Stimulated activated CD4-positive, alpha-beta T cell treated with anti-CD3 and anti-CD28 coated beads, Interleukin-2, amount 100 ng/mL, for 48 hours (primary cell): ENCODE data around the gene WIPI1.

ENCODE experiments used
- DNase-seq, 2 donors: peaks; one replicate each; pipeline ENCODE4 v3.0.0-alpha.2; 2020

WIPI1 gene

DNA sequence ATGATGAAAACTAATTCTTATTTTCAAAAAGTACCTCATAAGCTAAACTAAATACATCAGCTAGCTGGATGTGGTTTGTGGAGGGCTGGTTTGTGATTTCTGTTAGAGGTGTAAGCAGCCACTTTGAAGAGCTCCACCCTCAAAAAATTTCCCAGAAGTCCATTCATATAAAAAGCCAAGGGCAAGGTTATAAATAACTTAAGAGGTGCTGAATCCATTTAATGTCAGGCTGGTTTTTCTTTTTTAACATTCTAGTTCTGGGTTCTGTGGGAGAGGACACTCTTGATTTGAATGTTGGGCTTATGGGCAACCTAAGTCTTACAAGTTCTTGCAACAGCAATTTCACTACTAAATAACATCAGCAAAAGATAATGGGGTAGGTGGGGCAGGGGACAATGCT is 3.4 kb upstream of the WIPI1 start:
- DNase-seq = peak in 1 of 2 donors; percentile 9

GRCh38 chr17:68460146-68460545 is 2.9 kb upstream of the WIPI1 start:
- DNase-seq = no peak

DNA sequence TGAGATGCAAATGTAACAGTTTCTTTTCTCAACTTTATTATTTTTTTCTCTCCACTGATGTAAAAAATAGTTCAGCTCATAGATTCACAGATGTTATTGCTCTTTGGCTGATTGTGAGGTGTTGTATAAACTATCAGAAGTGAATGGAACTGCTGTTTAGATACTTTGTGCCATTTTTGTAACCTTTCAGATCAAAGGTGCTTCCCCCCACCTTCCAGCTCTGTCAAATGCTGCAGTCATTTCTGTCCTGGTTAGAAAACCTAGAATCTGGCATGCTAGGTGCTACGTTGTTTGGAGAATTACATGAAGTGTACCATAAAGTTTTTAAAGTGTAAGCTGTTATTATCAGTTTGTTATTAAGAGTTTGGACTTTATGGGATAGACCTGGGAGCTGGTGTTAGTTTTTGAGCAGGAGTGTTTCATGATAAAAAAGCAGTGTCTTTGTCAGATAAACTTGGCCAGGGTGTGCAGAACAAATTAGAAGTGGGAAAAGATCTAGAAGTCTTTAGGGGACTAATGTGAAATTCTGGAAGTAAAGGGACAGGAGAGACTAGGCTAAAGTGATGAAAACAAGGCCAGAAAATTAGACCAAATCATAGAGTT is 1.8 kb upstream of the WIPI1 start:
- no peak for DNase-seq

DNA sequence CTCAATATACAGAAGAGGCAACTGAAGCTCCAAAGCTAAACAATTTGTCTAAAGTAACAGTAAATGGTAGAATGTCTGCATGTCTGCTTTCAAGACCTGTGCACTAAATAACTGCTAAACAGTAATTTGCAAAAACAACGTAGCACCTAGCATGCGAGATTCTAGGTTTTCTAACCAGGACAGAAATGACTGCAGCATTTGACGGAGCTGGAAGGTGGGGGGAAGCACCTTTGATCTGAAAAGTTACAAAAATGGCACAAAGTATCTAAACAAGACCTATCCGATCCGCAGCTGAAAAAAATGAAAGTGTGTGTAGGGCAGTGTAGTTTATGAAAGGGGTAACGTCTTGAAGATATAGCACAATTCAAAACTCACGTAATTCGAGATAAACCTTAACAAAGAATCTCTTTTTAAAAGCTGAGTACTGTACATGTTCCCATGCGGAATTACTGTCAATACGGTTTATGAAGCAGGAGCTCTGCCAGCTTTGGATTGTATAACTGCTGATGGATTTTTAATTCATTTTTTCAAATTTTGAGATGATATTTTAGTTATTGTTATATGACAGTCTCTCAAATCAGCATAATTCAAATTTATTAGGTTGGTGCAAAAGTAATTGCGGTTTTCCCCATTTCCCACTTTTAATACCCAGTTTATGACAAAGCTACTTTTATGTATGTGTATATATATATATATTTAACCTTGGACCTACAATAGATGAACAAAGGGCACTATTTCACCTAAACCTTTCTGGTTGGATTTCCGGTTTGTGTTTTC is 1.2 kb upstream of the WIPI1 start:
- DNase-seq = no peak

DNA sequence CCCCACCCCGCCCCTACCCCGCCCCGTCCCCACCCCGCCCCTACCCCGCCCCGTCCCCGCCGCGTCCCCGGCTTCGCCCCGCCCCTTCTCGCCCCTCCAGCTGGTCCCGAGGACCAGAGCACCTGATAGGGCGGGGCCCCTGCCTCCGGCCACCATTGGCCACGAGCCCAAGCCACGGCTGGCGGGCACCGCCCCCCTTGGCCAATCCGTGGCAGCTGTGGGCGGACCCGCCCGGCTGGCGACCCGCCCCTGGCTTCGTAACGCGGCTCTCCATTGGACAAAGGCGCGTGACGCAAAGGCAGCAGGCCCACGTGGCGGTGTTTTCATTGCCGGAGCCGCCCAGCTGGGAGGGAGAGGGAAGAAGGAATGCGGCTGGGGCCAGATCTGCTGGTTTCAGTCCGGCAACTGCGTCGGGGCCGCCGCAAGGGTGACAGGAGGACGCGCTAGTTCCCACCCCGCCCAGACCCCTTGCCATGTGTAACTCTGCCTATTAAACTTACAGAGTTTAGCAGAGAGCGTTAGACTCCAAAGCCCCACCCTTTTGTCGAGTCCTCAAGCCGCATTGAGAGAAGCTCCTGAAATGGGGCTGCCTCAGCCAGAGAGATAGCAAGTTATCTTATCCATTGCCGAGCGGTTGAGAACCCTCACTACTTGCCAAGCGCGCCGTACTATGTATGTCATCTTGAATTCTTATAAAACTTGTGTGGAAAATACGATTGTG is 403 bp upstream of the WIPI1 start:
- peak; percentile 96 to 97 for DNase-seq

- no peak for DNase-seq
Measured at GRCh38 chr17:68456339-68457167, 743 bp downstream of the WIPI1 start.

DNA sequence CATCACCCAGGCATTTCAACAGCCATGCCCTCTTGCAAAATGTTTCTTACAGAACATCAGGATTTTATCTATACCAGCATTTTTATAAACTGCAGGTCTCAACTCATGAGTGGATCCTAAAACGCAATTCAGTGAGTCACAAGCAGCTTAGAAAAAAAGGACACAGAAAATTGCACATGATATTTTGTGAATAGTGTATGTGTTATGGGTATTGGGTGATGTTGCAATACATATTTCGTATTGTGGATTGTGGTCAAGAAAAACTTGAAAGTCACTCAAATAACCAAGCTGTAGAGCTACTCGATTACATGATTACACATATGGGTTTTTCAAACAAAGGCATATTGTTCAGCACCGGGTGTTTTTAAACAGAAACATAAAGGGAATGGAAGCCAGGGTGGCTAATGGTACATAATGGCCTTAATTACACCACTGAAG is 1.4 kb downstream of the WIPI1 start:
- DNase-seq = no peak

DNA sequence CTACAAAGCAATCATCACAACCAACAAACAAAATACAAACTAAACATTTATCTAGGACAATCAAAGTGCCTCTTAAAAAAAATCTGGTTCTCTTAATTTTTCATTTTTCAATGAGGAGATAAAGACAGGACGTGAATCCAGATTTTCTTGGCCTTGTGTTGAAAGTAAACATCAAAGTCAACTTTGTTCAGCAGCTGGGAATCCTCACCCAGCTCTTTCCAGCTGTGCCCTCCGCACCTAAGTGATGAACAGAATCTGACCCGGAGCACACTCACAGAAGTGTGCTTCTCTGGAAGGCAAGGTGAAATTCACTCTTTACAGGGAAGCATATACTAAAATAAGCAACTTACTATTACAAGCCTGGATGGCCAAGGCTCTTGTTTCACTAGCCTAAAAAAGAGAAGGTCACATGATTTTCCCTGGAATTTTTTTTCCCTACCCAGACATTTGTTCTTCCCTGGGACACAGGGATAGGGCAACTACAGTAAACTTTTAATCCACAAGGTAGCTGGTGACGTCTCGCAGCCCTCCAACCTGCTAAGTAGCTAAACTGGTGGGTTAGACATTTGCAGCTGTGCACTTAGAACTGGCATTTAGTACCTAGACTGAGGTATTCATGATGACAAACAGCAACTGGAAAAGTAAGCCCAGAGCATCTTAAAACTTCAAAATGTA is 3.2 kb downstream of the WIPI1 start:
- DNase-seq = no peak

- DNase-seq = no peak
Measured at GRCh38 chr17:68452724-68453290, 4.5 kb downstream of the WIPI1 start.

DNA sequence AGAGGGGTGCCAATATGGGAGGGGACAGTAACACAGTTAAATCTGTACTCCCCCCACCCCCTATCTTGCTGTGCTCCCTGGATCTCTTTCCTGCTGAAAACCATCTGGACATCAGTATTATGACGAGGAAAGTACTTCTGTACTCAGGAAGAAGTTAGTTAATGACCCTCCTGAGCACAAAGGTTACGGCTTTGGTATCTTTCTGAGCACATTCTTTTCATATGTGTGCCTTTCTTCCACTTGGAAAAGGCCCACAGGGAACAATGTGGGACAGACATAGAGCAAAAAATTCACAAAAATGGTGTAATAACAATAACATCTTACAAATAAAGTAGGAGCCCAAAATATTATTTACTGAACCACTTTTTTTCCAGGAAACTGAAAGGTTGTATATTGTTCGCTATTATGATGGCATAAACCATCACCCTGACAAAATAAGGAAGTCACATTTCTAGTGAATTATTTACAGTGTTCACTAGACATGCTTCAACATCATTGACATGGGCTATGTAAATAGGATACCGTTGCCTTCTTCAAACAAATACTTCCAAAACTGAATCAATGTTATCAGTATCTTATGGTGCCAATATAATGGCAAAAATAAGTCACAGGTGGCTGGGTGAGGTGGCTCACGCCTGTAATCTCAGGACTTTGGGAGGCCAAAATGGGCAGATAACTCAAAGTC is 5.5 kb downstream of the WIPI1 start:
- no peak for DNase-seq

DNA sequence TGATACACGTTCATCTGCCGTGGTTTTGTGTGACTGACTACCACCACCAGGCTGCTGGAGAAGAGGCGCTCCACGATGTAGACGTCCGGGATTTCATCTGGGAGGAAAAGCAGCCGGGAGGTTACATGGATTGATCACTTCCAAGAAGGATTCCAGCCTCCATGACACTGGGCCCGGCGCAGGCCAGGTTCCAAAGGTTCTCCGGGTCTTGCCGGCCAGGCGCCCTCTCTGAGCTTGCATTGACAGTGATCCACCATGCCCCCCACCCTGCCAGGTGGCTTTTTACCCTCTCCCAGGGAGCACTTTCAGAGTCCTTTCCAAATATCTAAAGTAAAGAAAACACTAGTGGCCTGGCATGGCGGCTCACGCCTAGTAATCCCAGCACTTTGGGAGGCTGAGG is 6.5 kb downstream of the WIPI1 start:
- no peak for DNase-seq

GRCh38 chr17:68450391-68450790 is 6.9 kb downstream of the WIPI1 start:
- DNase-seq = no peak

GRCh38 chr17:68449021-68449739 is 8.1 kb downstream of the WIPI1 start:
- no peak for DNase-seq

GRCh38 chr17:68446626-68447041 is 10.7 kb downstream of the WIPI1 start:
- no peak for DNase-seq

- DNase-seq = no peak
Measured at GRCh38 chr17:68445671-68446070, 11.6 kb downstream of the WIPI1 start.

DNA sequence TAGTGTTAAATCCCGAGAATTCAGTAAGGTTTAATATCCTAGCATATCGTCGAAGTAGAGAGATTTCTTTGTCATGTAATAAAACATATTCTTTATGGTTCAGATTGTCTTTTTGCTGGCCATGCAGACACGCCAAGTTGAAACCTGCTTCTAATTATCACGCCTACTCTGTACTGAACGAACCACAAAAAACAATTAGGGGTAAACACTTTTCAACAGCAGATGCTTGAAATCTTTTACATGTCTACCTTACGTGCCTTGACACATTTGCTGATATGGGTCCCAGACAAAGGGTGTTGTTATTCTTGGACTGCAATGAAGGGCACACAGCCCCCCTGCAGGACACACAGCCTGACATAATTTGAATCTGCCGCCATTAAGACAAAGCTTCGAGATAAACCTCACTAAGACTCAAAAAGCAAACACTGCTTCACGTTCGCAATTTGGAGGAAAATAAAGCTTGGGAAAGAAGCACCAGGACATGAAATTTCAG is 13.3 kb downstream of the WIPI1 start:
- DNase-seq = no peak

DNA sequence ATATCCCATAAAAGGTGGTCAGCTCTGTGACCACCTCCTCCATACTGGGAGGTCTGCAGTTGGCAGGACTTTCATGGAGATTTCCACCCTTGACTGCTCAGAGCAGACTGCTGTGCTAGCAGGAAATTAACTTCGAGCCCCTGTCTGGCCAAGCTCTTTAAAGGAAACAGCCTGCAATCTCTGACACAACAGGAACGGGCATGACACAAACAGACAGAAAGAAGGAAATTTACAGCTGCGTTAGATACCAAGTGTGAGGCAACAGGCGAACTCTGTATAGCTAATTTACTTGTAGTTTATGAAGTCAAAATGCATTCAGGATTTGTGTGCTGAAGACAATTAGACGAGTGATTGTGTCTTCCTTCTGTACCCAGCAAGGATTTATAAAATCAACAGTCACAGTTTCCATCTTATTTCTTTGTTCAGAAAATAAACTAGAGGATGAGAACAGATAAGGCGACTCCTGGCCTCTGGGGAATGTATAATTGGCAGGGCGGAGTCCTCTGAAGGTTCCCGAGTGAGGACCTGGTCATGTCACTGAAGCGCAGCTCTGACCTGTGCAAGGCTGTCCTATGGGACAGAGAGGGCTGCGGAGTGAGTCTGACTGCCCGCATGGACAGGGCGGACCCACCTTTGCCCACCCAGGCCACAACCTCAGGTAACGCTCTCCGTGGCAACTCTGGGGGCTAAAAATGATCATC is 16.1 kb downstream of the WIPI1 start:
- no peak for DNase-seq

- DNase-seq = no peak
Measured at GRCh38 chr17:68440526-68440925, 16.8 kb downstream of the WIPI1 start.

DNA sequence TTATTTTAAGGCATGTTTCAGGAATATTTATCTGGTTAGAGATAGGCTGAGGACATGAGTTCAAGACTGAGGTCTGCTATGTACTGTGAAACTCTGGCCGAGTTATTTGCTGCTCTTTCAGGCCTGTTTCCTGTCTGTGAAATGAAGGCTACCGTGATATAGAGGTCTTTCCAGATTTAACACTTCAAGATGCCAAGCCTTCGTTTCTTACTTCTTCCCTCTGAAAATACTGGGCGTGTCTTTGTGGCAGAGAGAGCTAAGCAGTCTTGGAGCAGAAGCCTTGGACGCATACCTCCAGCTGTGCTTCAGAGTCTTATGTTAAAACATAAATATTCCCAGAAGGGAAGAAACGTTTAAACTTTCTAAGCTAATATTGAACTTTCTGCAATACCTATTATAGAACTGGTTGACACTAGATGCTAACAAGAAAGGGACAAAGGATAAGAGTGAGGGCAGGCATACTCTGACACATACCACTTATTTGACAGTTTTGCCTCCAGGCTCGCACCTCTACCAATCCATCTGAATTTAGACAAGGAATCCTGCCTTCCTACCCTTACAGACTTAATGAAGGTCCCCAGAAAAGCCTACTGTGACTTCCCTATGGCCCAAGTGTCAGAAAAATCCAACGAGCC is 17.5 kb downstream of the WIPI1 start:
- DNase-seq = no peak
